Transverse colon (tissue), 4 donors: ENCODE results near the gene VPS13C.

Source experiments
- CTCF ChIP-seq, 5 experiments: fragments of 200-600 bp in 3 of 5; fragments of 450-650 bp in 2 of 5; sonication (generic) in 3 of 5; IDR thresholded peaks; 1 replicate in 2 of 5; 2 replicates in 3 of 5; pipeline ENCODE4 v1.5.1; 2016 to 2017; ENCODE audit warnings: antibody characterized with exemption in 5 of 5, inconsistent platforms in 3 of 5, mild to moderate bottlenecking in 2 of 5, moderate library complexity in 1 of 5
- EP300 ChIP-seq: sonication (generic); formaldehyde crosslinking; IDR thresholded peaks from one replicate; pipeline ENCODE4 v1.6.1; 2017; ENCODE audit warnings: antibody characterized with exemption, low read depth
- POLR2A ChIP-seq: fragments of 450-650 bp; IDR thresholded peaks from one replicate; pipeline ENCODE4 v1.6.1; 2016; ENCODE audit warnings: antibody characterized with exemption, mild to moderate bottlenecking, moderate library complexity
- POLR2AphosphoS5 ChIP-seq, 3 donors: sonication (generic); formaldehyde crosslinking; IDR thresholded peaks; one replicate each; pipeline ENCODE4 v1.6.1; 2016; ENCODE audit warnings: antibody characterized with exemption in 3 of 3

- TF ChIP-seq EP300 (no peak), POLR2AphosphoS5 (IDR thresholded peaks at IDR 0.05) (no peak), CTCF (IDR thresholded peaks at IDR 0.05) (peak in 1 of 5 experiments; percentile 11), POLR2A (no peak)
Observed at GRCh38 chr15:62021991-62022600, 38.2 kb downstream of the VPS13C start.
